Pancreas (tissue), 10 donors: ENCODE measurements around the gene LILRA1. TPM values are rescaled to one million over a fixed set of nuclear protein-coding genes. Genes with fewer than 3 reads are reported as not detected.
"Not testable (repeated sequence)": the region's sequence is repeated elsewhere in the genome, so short reads cannot be mapped to it uniquely, and the experiment has no call there.

Experiments
- ATAC-seq, 4 donors: fragments of 200-7000 bp; cut with Tn5 transposase; one replicate each; pipeline versions ENCODE4 v1.8.0 to v1.9.1; 2020; ENCODE audit warnings: mild to moderate bottlenecking in 4 of 4, moderate library complexity in 4 of 4
- DNase-seq, 6 donors: peaks; one replicate each; pipeline ENCODE4 v3.0.0-alpha.2; 2020
- FAIRE-seq: peaks from 2 replicates; lab custom pipeline; 2012; peaks lifted over from hg19 to GRCh38; lab: Jason Lieb, UNC
- H3K27ac ChIP-seq, 4 donors: fragments of 200-600 bp; sonication (generic); 1 replicate in 3 of 4; 2 replicates in 1 of 4; pipeline versions ENCODE4 v1.5.0 to v1.8.0; 2020
- H3K27me3 ChIP-seq, 4 donors: fragments of 200-600 bp; one replicate each; pipeline ENCODE4 v1.8.0; 2021
- H3K36me3 ChIP-seq, 3 donors: fragments of 200-600 bp; sonication (generic) in 1 of 3; one replicate each; pipeline versions ENCODE4 v1.5.0 to v1.8.0; 2020 to 2021
- H3K4me1 ChIP-seq, 3 donors: fragments of 200-600 bp; one replicate each; pipeline ENCODE4 v1.8.0; 2021
- H3K4me3 ChIP-seq, 4 donors: fragments of 200-600 bp; sonication (generic) in 2 of 4; one replicate each; pipeline versions ENCODE4 v1.5.0 to v1.8.0; 2020 to 2021
- H3K9me3 ChIP-seq, 4 donors: fragments of 200-600 bp; one replicate each; pipeline ENCODE4 v1.8.0; 2021
- WGBS, 2 donors: extraction: QIAGEN DNeasy Blood & Tissue Kit; methylation state at CpG; one replicate each; pipeline ENCODE4 v1.1.7; 2013; 5-methylcytosine and 5-hydroxymethylcytosine counted together
- intact Hi-C, 3 donors: fragments of 100-400 bp; cut with DNase I; formaldehyde crosslinking; loops; one replicate each; pipeline versions ENCODE4 v1.11.1 to v1.14.2; 2022
- polyA plus RNA-seq, 2 donors: library from polyadenylated mRNA; stranded (reverse); fragments of 200-250 nt; gene quantifications; one replicate each; pipeline ENCODE4 v1.2.3, GENCODE V29; 2013
- total RNA-seq, 6 donors: library from RNA; stranded (reverse); fragmentation: NEBNext Ultra II Directional in 4 of 6; extraction: Animal tissue kit (Norgen Biotek cat#: 25700) in 4 of 6; gene quantifications; one replicate each; pipeline versions ENCODE4 v1.2.1 to v1.2.4, GENCODE V29; 2021 to 2023
- TF ChIP-seq, protein P1 (sequence below), 4 donors: fragments of 200-600 bp; sonication (generic) in 3 of 4; IDR thresholded peaks; one replicate each; pipeline versions ENCODE4 v1.5.0 to v1.8.0; 2021; ENCODE audit warnings: antibody characterized with exemption in 4 of 4
- donor health status: healthy with polysubstance abuse.
- donor health status: DM: no; HTN: no; CAD: no; lungs with moderate emphysema.
- donor health status: DM: no; HTN: no; CAD: no.
- donor health status: control.
- donor health status: control.
- donor health status: Bipolar disorder and iron deficiency.
- donor health status: DM: yes; HTN: yes; CAD: no.
- donor health status: DM: no; HTN: no; CAD: no.
- donor health status: DM: no; HTN: no; CAD: no.
- donor health status: DM: yes; HTN: yes; CAD: no.

The LILRA1 gene
- total and polyA plus RNA-seq, 8 donors, result 0.08 to 1.5 (median 0.23) TPM; not detected in 1

DNA sequence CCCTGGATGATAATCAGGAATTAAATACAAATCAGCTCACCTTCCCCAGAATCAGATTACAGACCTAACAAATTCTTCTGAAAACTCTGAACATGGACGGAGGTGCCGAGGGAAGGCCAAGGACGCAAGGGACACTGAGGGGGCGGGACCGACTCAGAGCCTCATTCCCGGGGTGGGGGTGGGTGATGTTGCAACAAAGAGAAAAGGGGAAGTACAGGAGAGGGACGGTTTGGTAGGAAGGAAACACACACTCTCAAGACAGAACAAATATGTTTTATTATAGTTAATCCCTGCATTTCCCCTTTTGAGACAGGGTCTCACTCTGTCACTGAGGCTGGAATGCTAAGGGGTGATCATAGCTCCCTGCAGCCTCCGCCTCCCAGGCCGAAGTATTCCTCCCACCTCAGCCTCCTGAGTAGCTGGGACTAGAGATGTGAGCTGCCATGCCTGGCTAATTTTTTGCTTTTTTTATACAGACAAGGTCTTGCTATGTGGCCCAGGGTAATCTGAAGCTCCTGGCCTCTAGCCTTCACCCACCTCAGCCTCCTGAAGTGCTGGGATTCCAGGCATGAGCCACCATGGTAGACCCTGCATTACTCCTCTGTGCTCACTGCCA lies 20.6 kb upstream of the LILRA1 start:
- Histone ChIP-seq H3K4me3 (no peak overlapping the region), H3K27me3 (no peaks in the 10 kb centered on the region), H3K27ac (no peak overlapping the region), H3K4me1 (no peaks in the 10 kb centered on the region), H3K36me3 (no peaks in the 10 kb centered on the region), H3K9me3 (no peaks in the 10 kb centered on the region)
- DNase-seq (no peak), FAIRE-seq (no peak), ATAC-seq (peak in 3 of 4 donors; percentile 30 to 81 (median 71))
- 30 to 39% methylated on average over 9 of the region's 9 CpGs for WGBS, 2 donors
- TF ChIP-seq, protein P1, sequence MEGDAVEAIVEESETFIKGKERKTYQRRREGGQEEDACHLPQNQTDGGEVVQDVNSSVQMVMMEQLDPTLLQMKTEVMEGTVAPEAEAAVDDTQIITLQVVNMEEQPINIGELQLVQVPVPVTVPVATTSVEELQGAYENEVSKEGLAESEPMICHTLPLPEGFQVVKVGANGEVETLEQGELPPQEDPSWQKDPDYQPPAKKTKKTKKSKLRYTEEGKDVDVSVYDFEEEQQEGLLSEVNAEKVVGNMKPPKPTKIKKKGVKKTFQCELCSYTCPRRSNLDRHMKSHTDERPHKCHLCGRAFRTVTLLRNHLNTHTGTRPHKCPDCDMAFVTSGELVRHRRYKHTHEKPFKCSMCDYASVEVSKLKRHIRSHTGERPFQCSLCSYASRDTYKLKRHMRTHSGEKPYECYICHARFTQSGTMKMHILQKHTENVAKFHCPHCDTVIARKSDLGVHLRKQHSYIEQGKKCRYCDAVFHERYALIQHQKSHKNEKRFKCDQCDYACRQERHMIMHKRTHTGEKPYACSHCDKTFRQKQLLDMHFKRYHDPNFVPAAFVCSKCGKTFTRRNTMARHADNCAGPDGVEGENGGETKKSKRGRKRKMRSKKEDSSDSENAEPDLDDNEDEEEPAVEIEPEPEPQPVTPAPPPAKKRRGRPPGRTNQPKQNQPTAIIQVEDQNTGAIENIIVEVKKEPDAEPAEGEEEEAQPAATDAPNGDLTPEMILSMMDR (IDR thresholded peaks at IDR 0.05), result no peak
- intact Hi-C loops, result no loop called here

DNA sequence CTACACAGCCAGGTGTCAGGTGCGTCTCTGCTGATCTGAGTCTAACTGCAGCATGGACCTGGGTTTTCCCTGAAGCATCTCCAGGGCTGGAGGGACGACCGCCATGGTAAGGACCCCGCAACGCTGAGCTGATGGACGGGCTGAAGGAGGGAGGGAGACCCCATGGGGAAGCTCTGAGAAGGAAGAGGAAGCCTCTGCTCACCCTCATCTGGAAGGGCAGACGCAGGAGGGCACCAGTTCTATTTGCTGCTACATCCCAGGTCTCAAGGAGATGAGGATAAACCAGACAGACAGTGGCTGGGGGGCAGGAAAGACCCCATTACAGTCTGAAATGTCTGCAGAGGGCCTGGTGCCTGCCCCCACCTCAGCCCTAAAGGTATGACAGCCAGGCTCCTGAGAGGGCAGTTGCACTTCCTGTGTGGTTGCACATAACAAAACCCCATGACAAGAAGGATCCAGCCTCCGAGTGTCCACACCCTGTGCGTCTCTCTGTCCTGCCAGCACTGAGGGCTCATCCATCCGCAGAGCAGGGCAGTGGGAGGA lies 20.0 kb upstream of the LILRA1 start, which contains the start of gene LILRA2:
Gene LILRA2 (plus strand): TSS at position 461 of the 543 bp plus-strand sequence. CDS start 89 bp downstream, outside the sequence.
- no peaks in the 10 kb centered on the region for H3K27me3 ChIP-seq
- H3K9me3 ChIP-seq, result no peaks in the 10 kb centered on the region
- TF ChIP-seq, protein P1 (IDR thresholded peaks at IDR 0.05), result no peak
- no peaks in the 10 kb centered on the region for H3K4me1 ChIP-seq
- H3K27ac ChIP-seq, result no peak within 1 kb of the TSS
- intact Hi-C loops, result no loop called here
- DNase-seq, result no peak
- 33 to 42% methylated on average over 10 of the region's 10 CpGs for WGBS, 2 donors
- H3K4me3 ChIP-seq, result no peak within 1 kb of the TSS
- ATAC-seq, result peak in 2 of 4 donors; percentile 44 to 68
- no peaks in the 10 kb centered on the region for H3K36me3 ChIP-seq
- no peak for FAIRE-seq

DNA sequence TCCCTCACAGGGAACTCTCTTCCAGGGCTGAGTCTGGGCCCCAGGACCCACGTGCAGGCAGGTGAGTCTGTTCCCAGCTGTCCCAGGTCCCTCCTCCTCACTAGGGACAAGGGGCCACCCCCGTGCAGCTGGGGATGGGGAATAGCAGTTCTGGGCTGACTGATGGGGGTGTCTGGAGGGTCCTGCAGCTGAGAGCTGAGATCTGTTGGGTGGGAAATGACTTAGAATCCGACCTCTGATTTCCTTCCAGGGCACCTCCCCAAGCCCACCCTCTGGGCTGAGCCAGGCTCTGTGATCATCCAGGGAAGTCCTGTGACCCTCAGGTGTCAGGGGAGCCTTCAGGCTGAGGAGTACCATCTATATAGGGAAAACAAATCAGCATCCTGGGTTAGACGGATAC lies 19.4 kb upstream of the LILRA1 start:
- H3K4me1 ChIP-seq, result no peaks in the 10 kb centered on the region
- H3K27ac ChIP-seq, result no peak overlapping the region
- no peaks in the 10 kb centered on the region for H3K36me3 ChIP-seq
- no peak for FAIRE-seq
- no peak for ATAC-seq
- WGBS, 2 donors, result 15 to 17% methylated on average over 4 of the region's 4 CpGs
- H3K9me3 ChIP-seq, result no peaks in the 10 kb centered on the region
- H3K27me3 ChIP-seq, result no peaks in the 10 kb centered on the region
- DNase-seq, result no peak
- TF ChIP-seq, protein P1 (IDR thresholded peaks at IDR 0.05), result no peak
- H3K4me3 ChIP-seq, result no peak overlapping the region
- intact Hi-C loops, result no loop called here

DNA sequence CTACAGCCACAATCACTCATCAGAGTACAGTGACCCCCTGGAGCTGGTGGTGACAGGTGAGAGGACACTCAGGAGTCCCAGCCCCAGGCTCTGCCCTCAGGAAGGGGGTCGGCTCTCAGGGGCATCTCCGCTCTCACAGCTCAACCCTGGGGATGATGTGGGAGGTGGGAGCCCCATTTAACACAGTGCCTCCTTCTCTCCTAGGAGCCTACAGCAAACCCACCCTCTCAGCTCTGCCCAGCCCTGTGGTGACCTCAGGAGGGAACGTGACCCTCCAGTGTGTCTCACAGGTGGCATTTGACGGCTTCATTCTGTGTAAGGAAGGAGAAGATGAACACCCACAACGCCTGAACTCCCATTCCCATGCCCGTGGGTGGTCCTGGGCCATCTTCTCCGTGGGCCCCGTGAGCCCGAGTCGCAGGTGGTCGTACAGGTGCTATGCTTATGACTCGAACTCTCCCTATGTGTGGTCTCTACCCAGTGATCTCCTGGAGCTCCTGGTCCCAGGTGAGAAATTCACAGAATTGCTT lies 18.8 kb upstream of the LILRA1 start:
- DNase-seq, result no peak
- Histone ChIP-seq H3K36me3 (no peaks in the 10 kb centered on the region), H3K27ac (no peak overlapping the region), H3K4me3 (no peak overlapping the region), H3K4me1 (no peaks in the 10 kb centered on the region), H3K9me3 (no peaks in the 10 kb centered on the region), H3K27me3 (no peaks in the 10 kb centered on the region)
- intact Hi-C loops, result no loop called here
- TF ChIP-seq, protein P1 (IDR thresholded peaks at IDR 0.05), result no peak
- FAIRE-seq, result no peak
- ATAC-seq, result no peak
- 36 to 51% methylated on average over 12 of the region's 12 CpGs for WGBS, 2 donors

DNA sequence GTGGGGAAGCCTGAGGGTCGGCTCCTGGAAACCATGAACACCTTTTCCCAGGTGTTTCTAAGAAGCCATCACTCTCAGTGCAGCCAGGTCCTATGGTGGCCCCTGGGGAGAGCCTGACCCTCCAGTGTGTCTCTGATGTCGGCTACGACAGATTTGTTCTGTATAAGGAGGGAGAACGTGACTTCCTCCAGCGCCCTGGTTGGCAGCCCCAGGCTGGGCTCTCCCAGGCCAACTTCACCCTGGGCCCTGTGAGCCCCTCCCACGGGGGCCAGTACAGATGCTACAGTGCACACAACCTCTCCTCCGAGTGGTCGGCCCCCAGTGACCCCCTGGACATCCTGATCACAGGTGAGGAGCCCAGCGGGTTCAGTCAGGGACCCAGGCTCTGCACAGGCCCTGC lies 18.2 kb upstream of the LILRA1 start:
- H3K4me1 ChIP-seq, FAIRE-seq, H3K4me3 ChIP-seq, intact Hi-C loops, H3K9me3 ChIP-seq, H3K36me3 ChIP-seq, ATAC-seq, H3K27me3 ChIP-seq, H3K27ac ChIP-seq, DNase-seq: not testable (repeated sequence)
- WGBS, 2 donors, result 37 to 57% methylated on average over 9 of the region's 9 CpGs
